Inflammatory macrophage (primary cell): ENCODE measurements around the gene GOLGA6C.
"Not testable (repeated sequence)": the region's sequence is repeated elsewhere in the genome, so short reads cannot be mapped to it uniquely, and the experiment has no call there.

Experiments used
- DNase-seq, 2 donors: peaks; one replicate each; pipeline ENCODE4 v3.0.0-alpha.2; 2020 to 2022

The GOLGA6C gene

GRCh38 chr15:75228787-75229186 is 29.3 kb upstream of the GOLGA6C start:
- DNase-seq = no peak

DNA sequence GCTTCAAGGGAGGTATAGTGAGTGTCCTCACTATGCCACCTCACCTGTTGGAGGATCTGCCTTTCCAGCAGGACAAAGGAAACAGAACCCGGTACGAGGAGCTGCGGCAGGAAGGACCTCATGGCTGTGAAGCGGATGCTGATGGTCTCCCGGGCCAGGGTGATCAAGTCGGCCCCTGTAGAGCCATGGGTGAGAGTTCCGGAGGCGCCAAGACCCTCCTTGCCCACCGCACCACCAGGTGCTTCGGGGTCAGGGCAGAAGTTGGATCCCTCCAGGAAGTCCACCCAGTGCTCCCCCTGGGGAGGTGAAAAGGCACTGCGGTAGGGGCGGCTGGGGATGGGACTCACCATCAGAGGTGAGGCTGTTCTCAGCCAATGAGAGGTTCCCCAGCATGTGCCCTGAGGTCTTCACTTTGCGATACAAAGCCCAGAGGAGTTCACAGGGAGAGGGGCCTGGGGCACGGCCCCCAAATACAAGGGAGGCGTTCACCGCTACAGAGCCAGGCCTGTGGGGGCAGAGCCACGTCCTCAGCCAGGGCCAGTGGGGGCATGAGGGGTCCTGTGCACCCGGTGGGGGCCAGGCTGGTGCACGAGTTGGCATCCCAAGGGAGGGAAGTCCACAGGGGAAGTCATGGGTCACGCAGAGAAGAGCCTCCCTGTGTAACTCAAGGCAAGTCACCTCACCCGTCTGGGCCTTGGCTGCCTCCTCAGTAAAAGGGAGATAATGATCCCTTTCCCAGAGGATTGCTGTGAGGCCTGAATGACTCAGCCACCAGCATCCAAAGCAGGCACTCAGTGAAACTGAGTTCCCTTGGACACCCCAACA is 28.7 kb upstream of the GOLGA6C start:
- DNase-seq = no peak

DNA sequence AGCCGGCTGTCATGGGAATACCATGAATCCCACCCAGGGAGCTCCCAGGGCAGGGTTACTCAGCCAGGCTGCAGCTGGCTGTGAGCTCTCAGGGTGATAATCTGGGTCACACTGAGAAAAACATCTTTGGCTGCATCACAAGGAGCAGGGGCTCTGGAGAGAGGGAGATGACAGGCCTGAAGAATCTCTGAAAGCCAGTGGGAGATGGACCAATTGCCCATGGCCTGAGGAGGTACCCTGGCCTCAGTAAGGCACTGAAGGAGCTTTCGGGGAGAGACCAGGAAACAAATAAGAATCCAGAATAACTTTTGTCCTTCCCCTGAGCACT is 28.2 kb upstream of the GOLGA6C start:
- DNase-seq = no peak

- no peak for DNase-seq
Measured at GRCh38 chr15:75230551-75231371, 27.4 kb upstream of the GOLGA6C start.

DNA sequence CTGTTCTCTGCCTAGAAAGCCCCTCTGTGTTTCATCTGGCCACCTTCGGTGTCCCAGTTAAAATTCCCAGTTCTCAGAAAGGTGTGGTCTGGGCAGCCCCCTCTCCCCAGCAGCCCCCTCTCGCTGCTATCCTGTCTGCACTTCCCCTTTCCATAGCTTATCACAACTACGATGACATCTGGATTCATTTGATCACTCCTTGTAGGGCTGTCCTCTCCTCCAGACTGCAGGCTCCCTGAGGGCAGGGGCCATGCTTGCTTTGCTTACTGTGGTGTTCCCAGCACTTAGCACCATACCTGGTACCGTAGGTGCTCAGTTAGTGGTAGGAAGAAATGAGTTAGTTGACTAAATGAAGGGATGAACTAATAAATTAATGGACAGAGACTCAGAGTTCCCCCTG is 26.3 kb upstream of the GOLGA6C start:
- DNase-seq = no peak

DNA sequence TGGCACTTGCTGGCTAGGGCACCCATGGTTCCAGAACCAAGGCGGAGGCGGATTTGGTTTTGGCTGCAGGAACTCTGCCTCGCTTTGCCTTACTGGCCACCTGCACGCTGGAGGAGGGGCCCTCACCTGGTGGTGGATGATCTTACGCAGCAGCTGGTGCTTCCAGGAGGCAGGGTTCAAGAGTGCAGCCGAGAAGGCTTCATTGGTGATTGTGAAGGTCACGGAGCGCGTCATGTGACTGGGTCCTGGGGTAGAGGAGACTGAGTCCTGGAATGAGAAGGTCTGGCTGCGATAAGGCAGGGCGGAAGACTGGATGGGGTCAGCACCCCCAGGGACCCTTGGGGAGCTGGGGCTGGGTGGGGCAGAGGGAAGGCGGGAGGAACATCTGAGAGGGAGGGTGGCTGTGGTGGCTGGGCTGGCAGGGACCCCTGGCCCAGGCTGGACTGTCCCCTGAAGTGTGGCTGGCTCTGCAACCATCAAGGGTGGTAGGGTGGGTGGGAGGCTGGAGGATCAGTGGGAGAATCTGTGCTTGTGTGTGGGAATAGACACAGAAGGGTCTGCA is 25.8 kb upstream of the GOLGA6C start:
- no peak for DNase-seq

DNA sequence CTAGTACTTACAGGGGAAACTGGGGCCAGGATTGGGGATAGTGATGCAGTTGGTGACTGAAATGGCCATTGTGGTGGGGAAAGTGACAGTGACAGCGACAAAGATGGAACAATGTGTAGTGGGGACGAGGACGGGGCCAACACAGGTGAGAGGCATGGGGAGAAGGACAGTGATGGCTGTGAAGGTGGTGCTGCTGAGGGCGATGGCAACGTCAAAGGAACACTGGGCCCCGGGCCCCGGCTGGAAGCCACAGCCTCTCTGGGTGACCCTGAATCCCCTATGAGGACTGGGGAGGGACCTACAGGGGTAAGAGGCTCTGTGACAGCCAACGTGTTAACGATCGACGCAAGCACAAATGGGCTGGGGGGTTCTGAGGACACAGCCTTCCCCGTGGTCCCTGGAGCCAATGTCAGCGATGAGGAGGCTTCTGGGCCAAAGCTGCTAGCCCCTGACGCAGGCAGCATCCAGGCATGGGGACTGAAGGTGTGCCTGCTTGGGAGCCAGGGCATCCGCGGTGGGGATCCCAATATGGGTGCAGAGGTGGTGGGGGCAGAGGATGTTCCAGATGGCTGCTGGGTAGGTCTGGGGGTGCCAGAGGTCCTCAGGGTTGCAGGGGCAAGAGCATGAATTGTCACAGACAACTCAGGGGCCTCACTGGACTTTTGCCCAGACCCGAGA is 25.2 kb upstream of the GOLGA6C start:
- no peak for DNase-seq

GRCh38 chr15:75233504-75234190 is 24.5 kb upstream of the GOLGA6C start:
- DNase-seq = no peak

DNA sequence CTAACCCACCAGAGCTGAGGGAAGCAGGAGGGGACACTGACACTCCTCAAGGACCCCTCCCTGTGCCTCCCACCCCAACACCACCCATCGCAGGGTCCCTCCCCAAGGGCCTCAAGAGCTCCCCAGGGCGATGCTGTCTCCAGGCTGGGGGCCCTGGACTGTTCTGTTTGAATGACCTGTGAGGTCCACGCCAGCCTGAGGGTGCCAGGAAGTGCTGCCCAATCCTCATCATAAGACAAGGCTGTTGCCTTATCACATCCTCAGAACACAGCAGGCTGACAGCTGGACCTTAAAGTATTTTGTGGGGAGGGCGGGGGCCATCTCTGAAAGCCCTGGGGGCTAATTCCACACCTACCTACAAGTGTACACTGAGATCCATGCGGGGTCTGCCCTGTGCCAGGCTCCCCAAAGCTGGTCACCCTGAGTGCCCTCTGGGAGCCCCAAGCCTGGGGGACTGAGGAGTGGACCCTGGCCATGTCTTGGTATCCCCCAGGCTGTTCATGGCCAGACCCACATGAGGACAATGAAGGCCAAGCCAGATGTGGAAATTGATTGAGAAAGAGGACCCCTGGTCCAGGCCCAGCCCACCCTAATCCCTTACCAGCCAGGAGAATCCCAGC is 23.8 kb upstream of the GOLGA6C start:
- DNase-seq = no peak

DNA sequence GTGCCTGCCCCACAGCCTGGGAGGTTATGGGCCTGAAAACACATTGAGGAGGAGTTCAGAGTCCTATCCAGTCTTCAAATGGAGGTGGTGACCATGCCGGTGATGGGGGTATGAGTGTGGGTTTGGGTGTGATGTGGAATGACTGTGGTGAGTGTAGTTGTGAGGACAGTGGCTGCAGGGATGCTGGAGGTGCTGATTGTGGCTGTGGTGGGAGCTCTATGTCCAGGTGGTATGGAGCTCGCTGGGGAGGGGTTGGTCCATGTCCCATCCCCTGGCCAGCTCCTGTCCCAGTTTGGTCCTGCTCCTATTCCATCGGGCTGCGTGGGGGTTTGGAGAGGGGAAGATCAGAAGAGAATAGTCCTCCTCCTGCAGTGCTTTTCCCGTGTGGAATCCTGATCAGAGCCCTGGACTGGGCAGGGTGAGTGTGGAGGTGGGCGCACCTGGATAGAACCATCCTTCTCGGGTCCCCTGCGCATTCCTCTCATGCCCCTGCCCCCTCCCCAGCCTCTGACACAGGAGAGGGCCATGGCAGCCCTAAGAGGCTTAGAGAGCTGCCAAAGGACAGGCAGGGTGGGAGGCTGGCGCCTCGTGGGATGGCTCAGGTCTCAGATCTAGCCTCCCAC is 23.0 kb upstream of the GOLGA6C start:
- DNase-seq = no peak

DNA sequence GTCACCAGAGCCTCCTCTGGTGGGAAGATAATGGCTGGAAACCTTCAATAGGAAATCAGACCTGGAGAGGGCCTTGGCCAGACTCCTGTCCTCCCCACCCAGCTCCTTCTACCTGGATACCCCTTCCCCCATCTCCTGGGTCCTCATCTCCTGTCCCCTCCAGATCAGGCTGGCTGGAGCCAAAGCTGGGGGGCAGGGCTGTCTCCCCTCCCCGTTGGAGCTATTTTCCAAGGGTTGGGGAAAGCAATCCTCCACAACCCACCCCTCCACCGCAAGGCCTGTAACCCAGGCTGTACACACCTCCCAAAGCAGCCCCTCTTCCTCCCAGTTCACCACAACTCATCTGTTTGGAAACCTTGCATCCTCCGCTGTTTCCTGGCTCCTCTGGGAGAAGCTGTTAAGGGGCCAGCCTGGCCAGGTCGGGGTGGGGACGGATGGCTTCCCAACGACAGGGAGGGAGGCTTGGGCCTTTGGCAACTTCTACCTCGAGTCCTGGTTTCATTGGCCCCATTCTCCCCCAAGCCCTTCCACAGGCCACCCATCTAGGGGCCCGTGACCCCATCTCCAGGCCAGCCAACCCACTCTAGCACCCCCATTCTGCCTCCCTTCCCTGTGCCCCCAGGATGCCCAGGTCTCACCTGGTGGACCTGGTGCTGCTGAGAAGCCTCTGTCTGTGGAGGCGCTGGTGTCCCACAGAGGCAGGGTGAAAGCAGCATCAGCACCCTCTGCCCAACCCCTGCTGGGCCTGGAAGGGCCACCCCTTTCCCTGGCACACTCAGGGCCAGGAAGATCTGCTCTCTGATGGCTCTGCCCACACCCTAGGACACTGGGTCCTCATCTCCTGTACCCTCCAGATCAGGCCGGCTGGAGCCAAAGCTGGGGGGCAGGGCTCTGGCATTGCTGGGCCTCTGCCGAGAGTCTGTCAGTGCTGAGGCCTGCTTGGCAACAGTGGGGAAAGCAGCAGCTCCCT is 22.1 kb upstream of the GOLGA6C start:
- no peak for DNase-seq

GRCh38 chr15:75237316-75237982 is 20.7 kb upstream of the GOLGA6C start:
- no peak for DNase-seq

GRCh38 chr15:75238150-75238549 is 20.0 kb upstream of the GOLGA6C start:
- no peak for DNase-seq

DNA sequence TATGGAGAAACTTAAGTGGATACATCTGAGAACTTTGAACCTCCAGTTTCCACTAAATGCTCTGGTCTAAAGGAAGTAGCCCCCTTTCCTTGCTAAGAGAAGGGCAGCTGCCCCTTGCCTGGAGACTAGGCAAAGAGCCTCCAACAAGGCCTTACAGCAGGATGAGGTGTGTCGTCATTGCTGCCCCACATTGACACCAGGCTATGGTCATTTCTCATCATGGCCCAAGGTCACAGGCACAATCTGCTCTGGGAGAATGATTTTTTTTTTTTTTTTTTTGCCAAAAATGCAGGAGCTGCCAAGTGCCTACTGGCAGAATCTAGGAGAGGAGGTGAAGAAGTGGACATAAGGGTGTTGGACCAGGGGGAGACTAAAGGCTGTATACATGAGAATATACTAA is 12.4 kb upstream of the GOLGA6C start:
- DNase-seq = not testable (repeated sequence)

DNA sequence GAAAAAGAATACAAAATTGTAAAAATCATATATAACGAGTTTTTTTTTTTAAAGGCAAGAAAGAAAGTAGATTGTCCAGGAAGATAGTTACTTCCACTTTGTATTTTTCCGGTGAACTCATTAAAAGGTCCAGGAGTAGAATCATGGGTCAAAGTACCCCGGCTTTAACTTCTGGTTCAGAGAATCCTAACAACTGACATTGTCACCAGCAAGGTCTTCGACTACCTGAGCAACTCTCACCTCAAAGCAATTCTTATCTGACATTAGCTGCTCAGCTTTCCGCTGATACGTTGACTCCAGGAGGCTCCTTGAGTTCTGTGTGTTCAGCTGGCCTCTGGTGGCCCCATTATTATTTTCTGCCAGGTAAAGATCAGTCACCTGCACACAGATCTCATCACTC is 9.1 kb upstream of the GOLGA6C start:
- not testable (repeated sequence) for DNase-seq

- DNase-seq = no peak
Measured at GRCh38 chr15:75249726-75250125, 8.4 kb upstream of the GOLGA6C start.

GRCh38 chr15:75251343-75251742 is 6.8 kb upstream of the GOLGA6C start:
- DNase-seq = not testable (repeated sequence)

GRCh38 chr15:75252285-75252684 is 5.8 kb upstream of the GOLGA6C start:
- DNase-seq = not testable (repeated sequence)

GRCh38 chr15:75258620-75259343 is 648 bp downstream of the GOLGA6C start:
- DNase-seq = not testable (repeated sequence)
